ENCODE data around the gene CTCFL.
"Not testable (repeated sequence)": the region's sequence is repeated elsewhere in the genome, so short reads cannot be mapped to it uniquely, and the experiment has no call there.

CTCFL gene

DNA sequence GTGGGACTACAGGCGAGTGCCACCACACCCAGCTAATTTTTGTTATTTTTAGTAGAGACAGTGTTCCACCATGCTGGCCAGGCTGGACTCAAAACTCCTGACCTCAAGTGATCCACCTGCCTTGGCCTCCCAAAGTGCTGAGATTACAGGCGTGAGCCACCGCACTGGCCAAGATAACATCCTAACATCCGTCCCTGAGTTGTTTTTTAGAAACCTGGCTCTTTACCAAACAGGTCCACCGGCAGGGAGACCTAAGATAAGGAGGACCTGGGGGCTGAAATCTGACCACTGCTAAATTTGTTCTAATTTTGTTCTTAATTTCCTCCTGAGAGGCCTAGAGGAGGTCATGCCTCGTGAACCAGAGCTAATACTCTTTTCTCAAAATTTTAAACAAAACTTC, 20.5 kb downstream of the CTCFL start:
- DNase-seq: no peak

DNA sequence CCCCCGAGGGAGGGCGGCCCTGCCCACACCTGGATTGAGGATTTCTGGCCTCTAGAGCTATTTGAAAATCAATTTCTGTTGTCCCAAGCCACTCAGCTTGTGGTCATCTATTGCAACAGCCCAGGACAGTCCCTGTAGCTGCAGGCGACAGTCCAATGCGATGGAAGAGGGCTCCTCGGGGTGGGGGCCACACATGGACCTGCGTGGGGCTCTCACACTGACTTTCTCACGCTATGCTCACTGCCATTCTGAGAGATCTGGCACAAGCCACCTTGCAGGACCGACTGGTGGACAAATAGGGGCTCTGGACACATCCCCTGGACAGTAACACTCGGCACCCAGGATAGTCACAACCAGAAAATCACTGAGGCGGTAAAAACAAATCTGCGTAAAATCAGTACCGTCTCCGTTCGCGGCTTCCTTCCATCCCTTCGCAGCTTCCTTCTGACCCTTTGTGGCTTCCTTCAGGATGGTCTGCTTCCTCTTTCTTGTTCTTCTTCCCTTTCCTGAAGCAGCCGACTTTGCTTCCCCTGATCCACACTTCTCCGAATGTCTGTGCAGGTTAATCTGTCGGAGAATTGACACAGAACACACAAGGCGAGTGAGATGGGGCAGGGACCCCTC, 21.8 kb downstream of the CTCFL start:
- no peak for DNase-seq

DNA sequence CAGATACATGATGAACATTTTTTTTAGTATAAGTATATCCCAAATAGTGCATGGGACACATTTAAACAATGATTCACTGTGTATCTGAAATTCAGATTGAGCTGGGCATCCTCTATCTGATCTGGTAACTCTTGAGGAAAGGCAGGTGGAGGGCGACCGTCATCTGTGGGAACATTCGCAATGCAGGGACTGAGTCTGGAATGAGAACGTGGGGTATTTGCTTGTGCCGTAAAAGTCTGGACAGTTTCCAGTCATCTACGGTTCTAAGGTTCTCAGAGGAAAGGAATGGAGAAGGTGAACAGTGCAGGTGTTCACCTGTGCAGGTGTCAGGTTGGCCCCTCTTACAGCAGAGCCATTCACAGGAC, 22.6 kb downstream of the CTCFL start:
- DNase-seq: no peak

DNA sequence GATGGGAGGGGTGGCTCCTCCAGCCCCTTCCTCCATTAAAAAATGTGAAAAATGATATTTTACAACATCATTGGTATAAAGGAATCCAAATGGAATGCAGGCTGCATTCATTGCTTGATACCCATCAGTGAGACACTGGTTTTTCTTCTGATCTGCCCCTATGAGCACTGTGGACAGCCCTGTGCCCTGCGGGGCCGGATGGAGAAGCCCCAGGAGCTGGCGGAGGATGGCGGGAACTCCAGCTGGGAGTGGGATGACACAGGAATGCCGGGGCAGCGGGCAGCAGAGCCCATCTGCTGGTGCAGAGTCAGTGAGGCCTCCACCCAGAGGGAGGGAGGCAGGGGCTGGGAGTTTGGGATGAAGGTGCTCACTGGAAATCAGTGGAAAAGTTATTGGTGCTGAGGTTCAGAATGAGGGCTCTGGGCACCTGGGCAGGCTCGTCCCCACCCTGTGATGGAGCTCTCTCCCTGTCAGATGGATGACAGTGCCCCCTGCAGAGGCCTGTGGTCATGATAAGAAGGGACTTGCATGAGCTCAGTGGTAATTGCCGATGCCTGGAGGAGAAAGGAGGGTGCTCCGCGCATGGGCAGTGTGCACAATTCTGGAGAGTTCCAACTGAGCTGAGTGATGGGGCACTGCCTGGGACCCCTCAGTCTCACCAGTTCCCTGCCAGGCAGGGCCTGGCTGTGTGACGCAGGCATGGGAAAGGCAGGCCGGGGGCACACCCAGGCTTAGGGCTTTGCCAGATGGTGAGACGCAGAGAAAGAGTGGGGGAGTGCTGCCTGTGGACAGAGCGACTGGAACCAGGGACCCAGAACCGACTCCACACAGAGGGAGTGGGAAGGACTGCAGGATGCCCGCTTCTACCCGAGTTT, 23.2 kb downstream of the CTCFL start:
- DNase-seq: no peak

GRCh38 chr20:57500962-57501361, 24.0 kb downstream of the CTCFL start:
- DNase-seq: no peak

DNA sequence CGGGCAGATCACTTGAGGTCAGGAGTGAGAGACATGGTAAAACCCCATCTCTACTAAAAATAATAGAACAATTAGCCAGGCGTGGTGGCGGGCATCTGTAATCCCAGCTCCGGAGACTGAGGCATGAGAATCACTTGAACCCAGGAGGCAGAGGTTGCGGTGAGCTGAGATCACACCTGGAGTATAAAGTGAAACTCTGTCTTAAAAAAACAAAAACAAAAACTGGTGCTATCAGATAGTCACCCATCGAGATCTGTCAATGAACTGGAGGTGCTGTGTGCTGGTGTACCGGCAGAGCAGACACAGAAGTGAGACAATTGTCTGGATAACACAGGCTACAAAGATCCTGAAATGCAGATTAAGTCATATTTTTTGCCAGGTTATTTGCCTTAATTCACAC, 24.7 kb downstream of the CTCFL start:
- no peak for DNase-seq

GRCh38 chr20:57499676-57500075, 25.3 kb downstream of the CTCFL start:
- no peak for DNase-seq

- DNase-seq: no peak
Measured at GRCh38 chr20:57498425-57499400, 26.2 kb downstream of the CTCFL start.

GRCh38 chr20:57496592-57496991, 28.3 kb downstream of the CTCFL start:
- DNase-seq: no peak

GRCh38 chr20:57495978-57496377, 29.0 kb downstream of the CTCFL start:
- no peak for DNase-seq

DNA sequence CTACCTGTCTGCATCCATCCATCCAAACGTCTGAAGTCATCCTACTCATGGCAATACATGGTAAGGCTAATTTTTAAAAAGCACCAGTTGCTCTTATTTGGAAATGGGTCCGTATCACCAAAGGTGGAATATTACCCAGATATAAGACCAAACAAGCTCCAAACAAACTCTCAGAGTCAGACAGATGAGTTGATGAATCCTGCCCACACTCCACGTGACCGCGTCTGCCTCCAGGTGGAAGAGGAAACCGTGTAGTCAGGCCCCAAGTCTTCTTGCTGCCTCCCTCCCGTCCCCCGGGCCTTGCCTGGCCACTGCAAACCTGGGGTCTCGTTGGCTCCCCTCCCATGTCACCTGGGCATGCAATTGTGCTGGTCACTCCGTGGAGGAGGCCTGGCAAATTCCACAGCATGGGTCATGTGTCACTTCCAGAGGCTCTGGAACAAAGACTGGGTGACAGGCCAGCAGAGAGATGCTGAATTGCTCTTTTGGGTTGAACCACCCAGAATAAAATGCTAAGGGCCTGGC, 31.8 kb downstream of the CTCFL start:
- no peak for DNase-seq

DNA sequence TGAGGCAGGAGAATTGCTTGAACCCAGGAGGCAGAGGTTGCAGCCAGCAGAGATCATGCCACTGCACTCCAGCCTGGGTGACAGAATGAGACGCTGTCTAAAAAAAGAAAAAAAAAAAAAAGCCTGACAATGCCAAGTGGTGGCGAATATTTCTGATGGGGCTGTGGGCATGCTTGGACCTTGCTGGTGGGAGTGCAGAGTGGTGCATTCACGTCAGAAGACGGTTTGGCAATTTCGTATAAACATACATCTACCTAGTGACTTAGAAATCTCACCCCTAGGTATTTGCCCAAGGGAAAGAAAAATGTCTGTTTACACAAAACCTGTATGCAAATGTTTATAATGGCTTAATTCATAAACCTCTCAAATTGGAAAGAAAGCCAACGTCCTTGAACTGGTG, 33.6 kb downstream of the CTCFL start:
- DNase-seq: no peak

DNA sequence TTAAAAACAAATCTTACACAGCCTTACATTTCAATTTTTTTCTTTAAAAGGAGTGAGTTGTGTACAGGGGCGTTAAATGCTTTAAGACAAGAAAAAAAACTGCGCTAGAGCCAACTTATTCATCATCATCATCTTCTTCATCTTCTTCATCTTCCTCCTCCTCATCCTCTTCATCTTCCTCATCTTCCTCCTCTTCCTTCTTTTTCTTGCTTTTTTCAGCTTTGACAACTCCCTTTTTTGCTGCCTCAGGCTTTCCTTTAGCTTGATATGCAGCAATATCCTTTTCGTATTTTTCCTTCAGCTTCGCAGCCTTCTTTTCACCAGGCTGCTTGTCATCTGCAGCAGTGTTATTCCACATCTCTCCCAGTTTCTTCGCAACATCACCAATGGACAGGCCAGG, 36.7 kb downstream of the CTCFL start:
- not testable (repeated sequence) for DNase-seq

DNA sequence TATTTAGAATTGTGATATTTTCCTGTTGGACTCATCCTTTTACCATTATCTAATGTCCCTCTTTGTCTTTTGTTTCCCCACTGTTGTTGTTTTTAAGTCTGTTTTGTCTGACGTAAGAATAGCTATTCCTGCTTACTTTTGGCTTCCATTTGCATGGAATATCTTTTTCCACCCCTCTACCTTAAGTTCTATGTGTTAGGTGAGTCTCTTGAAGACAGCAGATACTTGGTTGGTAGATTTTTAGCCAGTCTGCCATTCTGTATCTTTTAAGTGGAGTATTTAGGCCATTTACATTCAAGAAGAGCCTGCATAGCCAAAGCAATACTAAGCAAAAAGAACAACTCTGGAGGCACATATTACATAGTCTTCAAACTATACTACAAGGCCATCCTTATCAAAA, 39.2 kb downstream of the CTCFL start:
- no peak for DNase-seq

GRCh38 chr20:57484772-57485171, 40.2 kb downstream of the CTCFL start:
- DNase-seq: no peak

- no peak for DNase-seq
Measured at GRCh38 chr20:57483287-57484050, 41.5 kb downstream of the CTCFL start.

DNA sequence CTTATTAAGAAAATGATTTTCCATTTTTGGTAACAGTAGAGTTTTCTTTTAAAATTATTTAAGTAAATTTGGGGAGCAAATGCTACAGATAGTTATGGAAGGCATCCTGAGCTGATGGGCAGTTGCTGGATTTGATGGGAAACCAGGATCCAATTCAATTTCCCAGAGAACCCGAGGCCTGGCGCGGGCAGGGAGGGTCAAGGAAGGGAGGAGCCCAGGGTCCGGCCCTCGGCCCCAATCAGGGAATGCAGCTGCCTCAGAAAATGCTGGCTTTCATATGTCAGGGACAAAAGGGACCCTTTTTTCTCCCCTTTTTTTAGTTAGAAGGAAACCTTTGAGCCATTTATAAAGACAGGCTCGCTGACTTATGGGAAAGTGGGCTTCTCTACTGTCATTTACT, 42.1 kb downstream of the CTCFL start:
- no peak for DNase-seq

DNA sequence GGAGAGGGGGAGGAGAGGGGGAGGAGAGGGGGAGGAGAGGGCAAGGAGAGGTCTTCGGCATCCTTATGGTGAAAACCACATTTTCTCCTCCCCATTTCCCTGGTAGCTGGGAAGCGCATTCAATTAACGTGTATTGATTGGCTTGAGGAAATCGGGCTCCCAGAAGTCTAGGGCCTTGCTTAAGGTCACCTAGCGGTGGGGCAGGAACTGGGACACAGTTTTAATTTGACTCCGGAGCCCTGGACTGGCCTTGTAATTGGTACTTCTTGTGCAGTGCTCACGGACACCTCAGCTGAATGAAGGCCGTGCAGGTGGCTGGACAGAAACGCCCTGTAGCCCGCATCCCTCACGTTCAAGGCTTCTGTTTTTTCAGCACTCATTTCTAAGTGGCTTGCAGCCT, 42.8 kb downstream of the CTCFL start:
- no peak for DNase-seq

- DNase-seq: no peak
Measured at GRCh38 chr20:57481281-57481711, 43.6 kb downstream of the CTCFL start.

DNA sequence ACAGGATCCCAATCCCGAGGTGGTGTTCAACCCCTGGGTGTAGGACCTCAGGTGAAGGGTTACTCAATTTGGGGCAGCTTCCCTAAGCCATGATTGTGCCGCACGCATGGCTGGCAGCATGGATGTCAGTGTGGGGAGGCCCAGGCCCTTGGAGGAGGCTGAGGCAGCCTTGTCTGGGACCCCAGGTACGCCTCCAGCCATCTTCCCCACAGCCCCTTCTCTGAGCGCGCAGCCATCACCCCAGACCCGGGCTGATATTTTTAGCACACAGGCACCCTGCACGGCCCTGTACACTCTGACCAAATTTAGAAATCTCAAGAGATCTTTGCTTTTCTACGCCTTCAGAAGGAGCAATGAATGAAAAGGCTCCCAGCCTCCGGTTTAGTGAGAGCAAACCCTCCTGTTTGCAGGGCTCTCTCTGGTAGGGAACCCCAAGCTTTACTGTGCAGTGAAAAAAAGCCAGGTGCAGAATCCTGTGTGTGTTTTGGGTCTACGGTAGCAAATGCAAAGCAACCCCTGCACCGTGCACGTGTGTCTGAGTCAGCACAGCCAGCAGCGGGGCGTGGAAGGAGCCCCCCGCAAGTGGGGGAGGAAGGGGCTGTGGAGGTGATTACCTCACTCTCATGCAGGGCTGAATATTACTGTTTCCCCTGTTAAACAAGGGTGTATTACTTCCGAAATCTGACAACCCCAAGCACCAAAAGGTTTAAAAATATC, 44.3 kb downstream of the CTCFL start:
- DNase-seq: no peak

DNA sequence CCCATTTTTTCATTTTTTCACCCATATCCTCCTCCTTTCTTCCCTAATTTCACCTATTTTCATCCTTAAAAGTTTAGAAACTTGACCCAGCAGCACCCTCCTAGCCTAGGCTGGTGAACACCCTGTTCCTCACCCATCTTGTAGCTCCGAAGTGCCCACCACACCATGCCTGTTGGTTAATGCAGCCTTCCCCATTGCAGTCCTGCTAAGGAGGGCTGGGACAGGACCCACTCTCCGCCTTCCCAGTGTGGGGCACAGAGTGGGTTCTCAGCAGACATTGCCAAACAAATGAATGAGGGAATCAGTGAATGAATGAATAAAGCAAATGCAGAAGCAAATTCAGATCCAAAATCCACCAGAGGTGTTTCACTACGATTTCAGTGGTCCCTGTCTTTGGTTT, 45.7 kb downstream of the CTCFL start:
- no peak for DNase-seq

- DNase-seq: no peak
Measured at GRCh38 chr20:57478176-57478575, 46.8 kb downstream of the CTCFL start.
